HEK293 (cell line): ENCODE measurements around the gene EDEM2.

Source experiments
- BCL11A ChIP-seq: fragments of 450-650 bp; formaldehyde crosslinking; IDR thresholded peaks from 2 replicates; pipeline ENCODE4 v1.5.1; 2016; ENCODE audit warnings: low read depth, missing biosample characterization, missing genetic modification characterization
- GLIS2 ChIP-seq: fragments of 450-650 bp; formaldehyde crosslinking; IDR thresholded peaks from 2 replicates; pipeline ENCODE4 v1.5.1; 2016; ENCODE audit warnings: missing biosample characterization, missing genetic modification characterization
- KLF1 ChIP-seq: fragments of 450-650 bp; formaldehyde crosslinking; IDR thresholded peaks from 2 replicates; pipeline ENCODE4 v1.5.1; 2016; ENCODE audit warnings: missing biosample characterization, missing genetic modification characterization
- OVOL3 ChIP-seq: fragments of 450-650 bp; formaldehyde crosslinking; IDR thresholded peaks from 2 replicates; pipeline ENCODE4 v1.5.1; 2016; ENCODE audit warnings: missing biosample characterization, missing genetic modification characterization
- PRDM2 ChIP-seq: fragments of 450-650 bp; formaldehyde crosslinking; IDR thresholded peaks from 2 replicates; pipeline ENCODE4 v1.5.1; 2016; ENCODE audit warnings: missing biosample characterization, missing genetic modification characterization, borderline replicate concordance
- TCF7L2 ChIP-seq: IDR thresholded peaks from 2 replicates; pipeline ENCODE4 v1.6.1; 2011; ENCODE audit warnings: low read depth, mild to moderate bottlenecking, inconsistent platforms, low read length, moderate library complexity, borderline replicate concordance
- ZBTB11 ChIP-seq: fragments of 450-650 bp; formaldehyde crosslinking; conservative IDR thresholded peaks from 2 replicates; pipeline ENCODE4 v1.5.1; 2016; ENCODE audit warnings: low read depth, missing biosample characterization, missing genetic modification characterization
- ZFP3 ChIP-seq: fragments of 450-650 bp; formaldehyde crosslinking; IDR thresholded peaks from 2 replicates; pipeline ENCODE4 v1.5.1; 2016; ENCODE audit warnings: low read depth, missing biosample characterization, missing genetic modification characterization
- ZNF10 ChIP-seq: fragments of 450-650 bp; formaldehyde crosslinking; IDR thresholded peaks from 2 replicates; pipeline ENCODE4 v1.5.1; 2017; ENCODE audit warnings: missing biosample characterization, missing genetic modification characterization
- ZNF112 ChIP-seq: fragments of 450-650 bp; formaldehyde crosslinking; IDR thresholded peaks from 2 replicates; pipeline ENCODE4 v1.5.0; 2017; ENCODE audit warnings: missing biosample characterization, missing genetic modification characterization
- ZNF140 ChIP-seq: fragments of 450-650 bp; formaldehyde crosslinking; IDR thresholded peaks from 2 replicates; pipeline ENCODE4 v1.5.1; 2016; ENCODE audit warnings: missing biosample characterization, missing genetic modification characterization
- ZNF146 ChIP-seq: fragments of 450-650 bp; formaldehyde crosslinking; IDR thresholded peaks from 2 replicates; pipeline ENCODE4 v1.5.1; 2016; ENCODE audit warnings: missing biosample characterization, missing genetic modification characterization
- ZNF16 ChIP-seq: fragments of 450-650 bp; formaldehyde crosslinking; IDR thresholded peaks from 2 replicates; pipeline ENCODE4 v1.5.1; 2016; ENCODE audit warnings: low read depth, missing biosample characterization, missing genetic modification characterization
- ZNF239 ChIP-seq: fragments of 450-650 bp; formaldehyde crosslinking; IDR thresholded peaks from 2 replicates; pipeline ENCODE4 v1.5.1; 2016; ENCODE audit warnings: missing biosample characterization, missing genetic modification characterization
- ZNF341 ChIP-seq: fragments of 450-650 bp; formaldehyde crosslinking; IDR thresholded peaks from 2 replicates; pipeline ENCODE4; 2016; ENCODE audit warnings: low read depth, missing biosample characterization, missing genetic modification characterization
- ZNF37A ChIP-seq: fragments of 450-650 bp; IDR thresholded peaks from 2 replicates; pipeline ENCODE4 v1.5.1; 2018; ENCODE audit warnings: missing biosample characterization, missing genetic modification characterization
- ZNF433 ChIP-seq: fragments of 450-650 bp; formaldehyde crosslinking; IDR thresholded peaks from 2 replicates; pipeline ENCODE4 v1.5.1; 2016; ENCODE audit warnings: missing biosample characterization, missing genetic modification characterization, low read depth
- ZNF449 ChIP-seq: fragments of 450-650 bp; formaldehyde crosslinking; IDR thresholded peaks from 2 replicates; pipeline ENCODE4 v1.5.1; 2017; ENCODE audit warnings: missing biosample characterization, mild to moderate bottlenecking, missing genetic modification characterization, moderate library complexity
- ZNF488 ChIP-seq: fragments of 450-650 bp; formaldehyde crosslinking; IDR thresholded peaks from 2 replicates; pipeline ENCODE4 v1.5.1; 2016; ENCODE audit warnings: missing biosample characterization, missing genetic modification characterization
- ZNF530 ChIP-seq: fragments of 450-650 bp; formaldehyde crosslinking; IDR thresholded peaks from 2 replicates; pipeline ENCODE4 v1.5.1; 2016; ENCODE audit warnings: low read depth, missing biosample characterization, missing genetic modification characterization
- ZNF544 ChIP-seq: fragments of 450-650 bp; formaldehyde crosslinking; IDR thresholded peaks from 2 replicates; pipeline ENCODE4 v1.5.0; 2017; ENCODE audit warnings: missing biosample characterization, missing genetic modification characterization
- ZNF560 ChIP-seq: fragments of 450-650 bp; formaldehyde crosslinking; IDR thresholded peaks from 2 replicates; pipeline ENCODE4 v1.5.1; 2017; ENCODE audit warnings: missing biosample characterization, missing genetic modification characterization, borderline replicate concordance
- ZNF596 ChIP-seq: fragments of 450-650 bp; IDR thresholded peaks from 2 replicates; pipeline ENCODE4 v1.5.0; 2018; ENCODE audit warnings: missing biosample characterization, mild to moderate bottlenecking, missing genetic modification characterization, moderate library complexity
- ZNF747 ChIP-seq: fragments of 450-650 bp; formaldehyde crosslinking; IDR thresholded peaks from 2 replicates; pipeline ENCODE4 v1.5.1; 2016; ENCODE audit warnings: missing biosample characterization, missing genetic modification characterization
- ZNF791 ChIP-seq: fragments of 450-650 bp; formaldehyde crosslinking; IDR thresholded peaks from 2 replicates; pipeline ENCODE4 v1.5.1; 2016; ENCODE audit warnings: missing biosample characterization, missing genetic modification characterization
- ZNF830 ChIP-seq: fragments of 450-650 bp; IDR thresholded peaks from 2 replicates; pipeline ENCODE4 v1.5.0; 2018; ENCODE audit warnings: missing biosample characterization, missing genetic modification characterization, low read depth, mild to moderate bottlenecking, moderate library complexity
- ZSCAN16 ChIP-seq: fragments of 450-650 bp; formaldehyde crosslinking; IDR thresholded peaks from 2 replicates; pipeline ENCODE4 v1.5.1; 2016; ENCODE audit warnings: missing biosample characterization, missing genetic modification characterization
- ZSCAN18 ChIP-seq: fragments of 450-650 bp; formaldehyde crosslinking; IDR thresholded peaks from 2 replicates; pipeline ENCODE4 v1.5.1; 2016; ENCODE audit warnings: missing biosample characterization, missing genetic modification characterization

Gene EDEM2

GRCh38 chr20:35146920-35147574, at the start of gene EDEM2 (continued):
- no peak for TF ChIP-seq TCF7L2
- no peak for TF ChIP-seq PRDM2 (tag by site-specific recombination)
- TF ChIP-seq ZNF791 (tag by site-specific recombination) = no peak
- TF ChIP-seq BCL11A (tag by site-specific recombination) = no peak
- no peak for TF ChIP-seq ZNF112
- no peak for TF ChIP-seq ZNF16 (tag by site-specific recombination)
- TF ChIP-seq ZSCAN18 (tag by site-specific recombination) = no peak
- no peak for TF ChIP-seq ZSCAN16
- TF ChIP-seq ZNF10 (tag by site-specific recombination) = 0 out of 2 replicates have a peak, but pooled peaks have one; percentile 6
- TF ChIP-seq ZFP3 (tag by site-specific recombination) = no peak
- no peak for TF ChIP-seq ZNF449 (tag by site-specific recombination)
- no peak for TF ChIP-seq OVOL3
- no peak for TF ChIP-seq ZNF560 (tag by site-specific recombination)
- TF ChIP-seq GLIS2 (tag by site-specific recombination) = peak; percentile 52; the same call in 1 of the 2 replicates
- no peak for TF ChIP-seq ZNF830 (tag by site-specific recombination)
- TF ChIP-seq KLF1 (tag by site-specific recombination) = peak; percentile 40
- TF ChIP-seq ZNF530 = no peak
- no peak for TF ChIP-seq ZNF239 (tag by site-specific recombination)
- TF ChIP-seq ZNF146 (tag by site-specific recombination) = no peak
- no peak for TF ChIP-seq ZNF544 (tag by site-specific recombination)
- TF ChIP-seq ZNF37A = no peak
- no peak for TF ChIP-seq ZNF488 (tag by site-specific recombination)
- TF ChIP-seq ZNF433 (tag by site-specific recombination) = no peak
- no peak; the same call in none of the 2 replicates for TF ChIP-seq ZNF341 (tag by site-specific recombination)
- no peak for TF ChIP-seq ZNF596 (tag by site-specific recombination)
- peak; percentile 76 for TF ChIP-seq ZBTB11 (tag by site-specific recombination)
- TF ChIP-seq ZNF747 = no peak
- TF ChIP-seq ZNF140 (tag by site-specific recombination) = no peak
